GM06990 (cell line): ENCODE measurements around the gene CHD2.

Source experiments
- DNase-seq: peaks from one replicate; pipeline ENCODE4 v3.0.0-alpha.2; 2011; ENCODE audit not compliant: insufficient read length; ENCODE audit errors: extremely low read depth
- H3K27me3 ChIP-seq: replicated peaks from 2 replicates; pipeline ENCODE4 v1.6.0; 2011; ENCODE audit warnings: low read length; ENCODE audit not compliant: control insufficient read depth, insufficient read depth
- H3K36me3 ChIP-seq: 2 replicates; pipeline ENCODE4 v1.5.1; 2011; ENCODE audit warnings: low read length; ENCODE audit not compliant: control insufficient read depth, insufficient read depth
- H3K4me3 ChIP-seq: replicated peaks from 2 replicates; pipeline ENCODE4 v1.5.1; 2011; ENCODE audit warnings: low read depth, mild to moderate bottlenecking, control low read depth, low read length
- CTCF ChIP-seq: IDR thresholded peaks from 2 replicates; pipeline ENCODE4 v1.5.1; 2011; ENCODE audit warnings: low read length, control low read depth, mild to moderate bottlenecking, inconsistent platforms; ENCODE audit not compliant: insufficient read depth, poor library complexity, severe bottlenecking

Gene CHD2

GRCh38 chr15:93019971-93020370, 119.8 kb downstream of the CHD2 start:
- Histone ChIP-seq H3K4me3 (no peak overlapping the region), H3K36me3 (peaks cover 39% of the 10 kb centered on the region), H3K27me3 (no peaks in the 10 kb centered on the region)
- no peak for TF ChIP-seq CTCF
- no peak for DNase-seq

GRCh38 chr15:93020976-93021772, 121.0 kb downstream of the CHD2 start:
- DNase-seq = no peak
- no peak for TF ChIP-seq CTCF

GRCh38 chr15:93024293-93024692, 124.2 kb downstream of the CHD2 start:
- DNase-seq = no peak
- TF ChIP-seq CTCF = no peak
- no peaks in the 10 kb centered on the region for H3K27me3 ChIP-seq
- peaks cover 42% of the 10 kb centered on the region for H3K36me3 ChIP-seq
- no peak overlapping the region for H3K4me3 ChIP-seq

More at GRCh38 chr15:93020976-93021772, 121.0 kb downstream of the CHD2 start:
- no peaks in the 10 kb centered on the region for H3K27me3 ChIP-seq
- peaks cover 41% of the 10 kb centered on the region for H3K36me3 ChIP-seq
- no peak overlapping the region for H3K4me3 ChIP-seq

- Histone ChIP-seq H3K4me3 (no peak overlapping the region), H3K27me3 (no peaks in the 10 kb centered on the region), H3K36me3 (peaks cover 38% of the 10 kb centered on the region)
- no peak for TF ChIP-seq CTCF
- DNase-seq = no peak
Observed at GRCh38 chr15:93024716-93025624, 124.8 kb downstream of the CHD2 start.

GRCh38 chr15:93025625-93025982, 125.5 kb downstream of the CHD2 start:
- Histone ChIP-seq H3K36me3 (peaks cover 32% of the 10 kb centered on the region), H3K27me3 (no peaks in the 10 kb centered on the region), H3K4me3 (no peak overlapping the region)
- no peak for TF ChIP-seq CTCF
- no peak for DNase-seq
